Measurements from ENCODE around the gene ENTPD3.
"Not testable (repeated sequence)": the region's sequence is repeated elsewhere in the genome, so short reads cannot be mapped to it uniquely, and the experiment has no call there.

ENTPD3 gene

DNA sequence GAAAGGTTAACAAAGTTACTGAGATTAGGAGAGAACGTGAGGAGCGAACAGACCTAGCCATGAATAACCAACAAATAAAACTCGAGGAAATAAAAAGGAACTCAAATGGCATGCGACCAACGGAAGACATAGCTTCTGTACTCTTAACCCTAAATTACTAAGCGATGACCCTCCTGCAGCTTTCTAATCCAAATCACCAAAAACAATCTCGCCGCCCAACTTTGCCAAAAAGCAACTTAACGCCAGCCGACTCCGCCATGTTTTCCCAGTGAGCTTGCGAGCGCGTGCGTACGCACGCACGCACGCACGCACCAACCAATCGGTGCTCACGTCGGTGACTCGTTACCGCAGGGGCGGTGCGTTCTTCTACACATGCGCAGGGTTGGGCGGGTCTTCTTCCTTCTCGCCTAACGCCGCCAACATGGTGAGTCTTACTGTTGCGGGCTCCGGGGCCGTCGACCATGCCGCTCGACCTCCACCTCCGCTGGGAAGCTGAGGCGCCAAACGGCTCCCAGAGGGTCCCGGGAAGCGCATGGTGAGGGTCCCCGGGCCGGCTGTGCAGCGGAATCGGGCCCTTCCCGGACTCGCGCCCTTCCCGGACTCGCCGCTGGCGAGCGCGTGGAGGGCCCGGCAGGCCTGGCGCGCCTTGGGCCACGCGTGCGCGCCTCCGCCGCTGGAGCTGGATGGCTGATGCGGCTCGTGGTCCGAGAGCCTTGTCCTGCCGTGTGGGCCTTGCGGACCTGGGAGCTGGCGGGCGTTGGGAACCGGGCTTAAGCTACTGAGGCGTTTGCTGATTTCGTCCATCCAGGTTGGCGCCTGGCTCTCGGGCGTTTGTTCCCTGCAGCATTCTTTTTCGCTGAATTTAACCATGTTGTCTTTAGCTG is 70.2 kb downstream of the ENTPD3 start, which contains the start of gene RPL14:
RPL14 (plus strand) TSS at position 400 of the 884 bp plus-strand sequence; CDS start at position 533, 133 bp downstream.
- DNase-seq (ENCODE audit: low spot score) = peak; percentile 95
- no peak for TF ChIP-seq CTCF (IDR thresholded peaks at IDR 0.05; ENCODE audit: extremely low read depth, missing control alignments)

- TF ChIP-seq CTCF (IDR thresholded peaks at IDR 0.05; ENCODE audit: extremely low read depth, missing control alignments) = no peak
- DNase-seq (ENCODE audit: low spot score) = no peak
These were observed 71.5 kb downstream of the ENTPD3 start for GRCh38 chr3:40458473-40458872.

DNA sequence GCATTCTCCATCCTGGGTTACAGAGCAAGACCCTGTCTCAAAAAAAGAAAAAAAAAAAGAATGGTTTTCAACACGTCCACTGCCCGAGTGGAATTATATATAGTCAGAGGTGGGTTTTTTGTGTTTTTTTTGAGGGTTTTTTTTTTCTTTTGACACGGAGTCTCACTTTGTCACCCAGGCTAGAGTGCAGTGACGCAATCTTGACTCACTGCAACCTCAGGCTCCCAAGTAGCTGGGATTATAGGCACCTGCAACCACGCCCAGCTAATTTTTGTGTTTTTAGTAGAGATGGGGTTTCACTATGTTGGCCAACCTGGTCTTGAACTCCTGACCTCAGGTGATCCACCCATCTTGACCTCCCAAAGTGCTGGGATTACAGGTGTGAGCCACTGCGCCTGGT is 73.5 kb downstream of the ENTPD3 start:
- not testable (repeated sequence) for DNase-seq (ENCODE audit: low spot score)

DNA sequence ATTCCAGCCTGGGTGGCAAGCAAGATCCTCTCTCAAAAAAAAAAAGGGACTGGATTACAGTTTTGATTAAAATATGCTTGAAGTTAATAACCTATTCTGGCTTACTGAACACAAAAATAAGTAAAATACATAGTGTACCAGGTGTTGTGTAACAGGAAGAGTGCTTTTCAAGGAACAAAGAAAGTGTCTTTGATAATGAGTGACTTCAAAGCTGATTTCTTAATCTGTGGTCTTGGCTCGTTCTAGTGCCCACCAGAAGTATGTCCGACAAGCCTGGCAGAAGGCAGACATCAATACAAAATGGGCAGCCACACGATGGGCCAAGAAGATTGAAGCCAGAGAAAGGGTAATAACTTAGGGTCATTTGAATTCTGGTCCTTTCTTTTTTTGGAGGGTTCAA is 74.2 kb downstream of the ENTPD3 start:
- no peak for DNase-seq (ENCODE audit: low spot score)
- no peak for TF ChIP-seq CTCF (IDR thresholded peaks at IDR 0.05; ENCODE audit: extremely low read depth, missing control alignments)

DNA sequence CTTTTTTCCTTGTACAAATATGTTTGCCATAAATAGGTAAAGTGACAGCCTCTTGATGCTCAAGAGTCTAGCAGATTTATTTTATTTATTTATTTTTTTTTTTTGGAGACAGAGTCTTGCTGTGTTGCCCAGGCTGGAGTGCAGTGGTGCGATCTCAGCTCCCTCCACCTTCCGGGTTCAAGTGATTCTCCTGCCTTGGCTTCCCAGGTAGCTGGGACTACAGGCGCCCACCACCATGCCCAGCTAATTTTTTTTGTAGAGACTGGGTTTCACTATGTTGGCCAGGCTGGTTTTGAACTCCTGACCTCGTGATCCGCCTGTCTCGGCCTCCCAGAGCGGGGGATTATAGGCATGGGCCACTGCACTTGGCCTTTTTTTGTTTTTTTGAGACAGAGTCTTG is 75.9 kb downstream of the ENTPD3 start:
- not testable (repeated sequence) for DNase-seq (ENCODE audit: low spot score)

DNA sequence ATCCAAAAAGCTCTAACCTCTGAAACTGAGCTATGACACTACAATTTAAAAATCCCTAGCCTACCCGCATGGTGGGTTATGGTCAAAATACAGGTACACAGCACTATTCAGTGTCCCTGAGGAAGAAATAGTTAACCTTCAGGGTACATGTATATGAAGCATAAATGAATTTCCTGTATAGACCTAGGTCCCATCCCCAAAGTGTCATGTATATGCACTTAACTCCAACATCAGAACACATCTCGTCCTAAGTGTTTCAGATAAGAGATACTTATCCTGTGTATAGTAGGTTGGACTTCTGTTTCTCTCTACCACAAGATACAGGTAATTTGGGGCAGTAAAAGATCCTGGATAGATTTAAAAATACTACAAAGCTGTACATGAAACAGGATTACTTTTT is 76.6 kb downstream of the ENTPD3 start:
- no peak for DNase-seq (ENCODE audit: low spot score)
- TF ChIP-seq CTCF (IDR thresholded peaks at IDR 0.05; ENCODE audit: extremely low read depth, missing control alignments) = no peak

DNA sequence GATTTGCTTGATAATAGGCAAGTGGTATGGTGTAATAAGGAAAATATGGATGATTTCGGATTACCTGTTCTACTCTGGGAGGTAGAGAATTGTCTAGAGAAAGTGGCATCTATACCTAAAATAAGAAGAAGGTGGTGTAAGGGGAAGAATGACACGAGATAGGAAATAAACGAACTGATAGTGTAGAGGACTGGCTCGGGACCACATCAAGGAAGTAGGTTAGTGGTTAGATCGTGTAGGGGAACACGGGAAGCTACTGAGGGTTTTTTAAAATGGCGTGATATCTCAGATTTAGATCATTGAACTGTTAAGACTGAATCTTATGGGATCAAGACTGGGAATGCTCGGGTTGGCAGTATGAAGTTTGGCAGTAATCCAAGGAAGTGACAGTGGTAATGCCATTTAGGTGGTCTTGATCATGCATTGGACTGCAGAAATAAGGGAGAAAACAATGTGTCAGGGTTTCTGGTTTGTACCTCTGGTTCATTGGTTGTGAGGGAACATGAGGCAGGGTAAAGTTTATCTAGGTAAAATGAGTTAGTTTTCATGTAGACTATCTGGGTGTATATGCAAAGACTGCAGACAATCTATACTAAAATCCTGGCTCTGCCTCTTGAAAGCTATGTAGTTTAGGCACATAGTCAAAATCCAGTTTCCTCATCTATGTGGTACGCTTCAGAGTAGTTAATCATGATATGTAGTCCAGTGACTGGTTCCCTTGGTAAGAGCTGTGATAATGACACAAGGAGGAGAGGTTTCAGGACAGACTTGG is 77.5 kb downstream of the ENTPD3 start:
- no peak for DNase-seq (ENCODE audit: low spot score)
- TF ChIP-seq CTCF (IDR thresholded peaks at IDR 0.05; ENCODE audit: extremely low read depth, missing control alignments) = no peak

- no peak for DNase-seq (ENCODE audit: low spot score)
- no peak for TF ChIP-seq CTCF (IDR thresholded peaks at IDR 0.05; ENCODE audit: extremely low read depth, missing control alignments)
These were observed 78.1 kb downstream of the ENTPD3 start for GRCh38 chr3:40465111-40465407.

All from GM20000 (cell line).